Hematopoietic multipotent progenitor cell treated with erythropoietin and hydrocortisone succinate and interleukin-3 and kit ligand, for 8 days (in vitro differentiated cells): ENCODE results near the gene RGS5.

ENCODE experiments used
- DNase-seq: peaks from one replicate; pipeline ENCODE4 v3.0.0-alpha.2; 2015

Gene RGS5

GRCh38 chr1:163141556-163141955 is 61.2 kb downstream of the RGS5 start:
- DNase-seq, result no peak

GRCh38 chr1:163137556-163138265 is 65.0 kb downstream of the RGS5 start:
- DNase-seq, result no peak

- no peak for DNase-seq
Observed at GRCh38 chr1:163131981-163132380, 70.7 kb downstream of the RGS5 start.

GRCh38 chr1:163130225-163130856 is 72.4 kb downstream of the RGS5 start:
- no peak for DNase-seq

GRCh38 chr1:163128282-163128681 is 74.4 kb downstream of the RGS5 start:
- no peak for DNase-seq

GRCh38 chr1:163124812-163125211 is 77.9 kb downstream of the RGS5 start:
- DNase-seq, result no peak

- DNase-seq, result no peak
Observed at GRCh38 chr1:163120372-163120771, 82.3 kb downstream of the RGS5 start.

- DNase-seq, result no peak
Observed at GRCh38 chr1:163119707-163120106, 83.0 kb downstream of the RGS5 start.

GRCh38 chr1:163115887-163116286 is 86.8 kb downstream of the RGS5 start:
- DNase-seq, result no peak

- DNase-seq, result no peak
Observed at GRCh38 chr1:163107655-163108054, 95.1 kb downstream of the RGS5 start.

GRCh38 chr1:163106364-163106987 is 96.2 kb downstream of the RGS5 start:
- DNase-seq, result no peak

GRCh38 chr1:163104385-163105099 is 98.2 kb downstream of the RGS5 start:
- no peak for DNase-seq

- no peak for DNase-seq
Observed at GRCh38 chr1:163102590-163102989, 100.1 kb downstream of the RGS5 start.

GRCh38 chr1:163095213-163095612 is 107.5 kb downstream of the RGS5 start:
- DNase-seq, result no peak

GRCh38 chr1:163094589-163094988 is 108.1 kb downstream of the RGS5 start:
- DNase-seq, result no peak

GRCh38 chr1:163094182-163094581 is 108.5 kb downstream of the RGS5 start:
- DNase-seq, result no peak

GRCh38 chr1:163093579-163093978 is 109.1 kb downstream of the RGS5 start:
- no peak for DNase-seq

- DNase-seq, result no peak
Observed at GRCh38 chr1:163093169-163093568, 109.5 kb downstream of the RGS5 start.
